ENCODE measurements around the gene ABCA1. TPM values are rescaled to one million over a fixed set of nuclear protein-coding genes. Genes with fewer than 3 reads are reported as not detected.

Gene ABCA1
- total RNA-seq, 4 donors from 2014 or later = 59.2 to 84.1 (median 80.5) TPM

GRCh38 chr9:104767507-104767906 is 160.4 kb downstream of the ABCA1 start:
- peaks cover 0 to 9% (median 0%) of the 10 kb centered on the region in 3 donors for H3K36me3 ChIP-seq
- 95 to 98% methylated on average over 3 of the region's 3 CpGs for WGBS, 2 donors
- DNase-seq (ENCODE audit: low spot score in 2 of 2) = no peak
- no peaks in the 10 kb centered on the region for H3K9me3 ChIP-seq
- H3K4me3 ChIP-seq = no peak overlapping the region
- H3K4me1 ChIP-seq = peaks cover 0 to 6% (median 3%) of the 10 kb centered on the region in 4 donors
- H3K27ac ChIP-seq = no peak overlapping the region
- TF ChIP-seq CTCF (IDR thresholded peaks at IDR 0.05) = no peak
- TF ChIP-seq EP300 (IDR thresholded peaks at IDR 0.05) = no peak
- no peak for TF ChIP-seq POLR2A (IDR thresholded peaks at IDR 0.05)
- H3K27me3 ChIP-seq = no peaks in the 10 kb centered on the region

GRCh38 chr9:104766025-104766424 is 161.9 kb downstream of the ABCA1 start:
- no peak for DNase-seq (ENCODE audit: low spot score in 2 of 2)
- Histone ChIP-seq H3K4me1 (peaks cover 0 to 6% (median 3%) of the 10 kb centered on the region in 4 donors), H3K36me3 (peaks cover 0 to 2% (median 0%) of the 10 kb centered on the region in 3 donors), H3K9me3 (no peaks in the 10 kb centered on the region), H3K27me3 (no peaks in the 10 kb centered on the region), H3K27ac (no peak overlapping the region), H3K4me3 (no peak overlapping the region)
- TF ChIP-seq CTCF (IDR thresholded peaks at IDR 0.05) (no peak), EP300 (IDR thresholded peaks at IDR 0.05) (no peak), POLR2A (IDR thresholded peaks at IDR 0.05) (no peak)
- WGBS, 2 donors = 95% methylated on average over 7 of the region's 7 CpGs

- H3K27me3 ChIP-seq = no peaks in the 10 kb centered on the region
- H3K4me1 ChIP-seq = peaks cover 0 to 6% (median 3%) of the 10 kb centered on the region in 4 donors
- H3K4me3 ChIP-seq = no peak overlapping the region
- no peaks in the 10 kb centered on the region for H3K9me3 ChIP-seq
- no peak for TF ChIP-seq EP300 (IDR thresholded peaks at IDR 0.05)
- TF ChIP-seq CTCF (IDR thresholded peaks at IDR 0.05) = no peak
- TF ChIP-seq POLR2A (IDR thresholded peaks at IDR 0.05) = no peak
- 70 to 78% methylated on average over 5 of the region's 5 CpGs for WGBS, 2 donors
- no peak for DNase-seq (ENCODE audit: low spot score in 2 of 2)
- no peaks in the 10 kb centered on the region for H3K36me3 ChIP-seq
- H3K27ac ChIP-seq = no peak overlapping the region
Measured at GRCh38 chr9:104765138-104765537, 162.8 kb downstream of the ABCA1 start.

GRCh38 chr9:104758974-104759373 is 169.0 kb downstream of the ABCA1 start:
- no peaks in the 10 kb centered on the region for H3K9me3 ChIP-seq
- H3K27ac ChIP-seq = no peak overlapping the region
- WGBS, 2 donors = 63 to 65% methylated on average over 3 of the region's 3 CpGs
- no peak overlapping the region for H3K4me3 ChIP-seq
- no peak for DNase-seq (ENCODE audit: low spot score in 2 of 2)
- H3K27me3 ChIP-seq = no peaks in the 10 kb centered on the region
- no peak for TF ChIP-seq EP300 (IDR thresholded peaks at IDR 0.05)
- no peak for TF ChIP-seq CTCF (IDR thresholded peaks at IDR 0.05)
- TF ChIP-seq POLR2A (IDR thresholded peaks at IDR 0.05) = no peak
- H3K4me1 ChIP-seq = no peaks in the 10 kb centered on the region
- H3K36me3 ChIP-seq = peaks cover 0 to 24% (median 2%) of the 10 kb centered on the region in 3 donors

- no peak overlapping the region for H3K4me3 ChIP-seq
- no peak for DNase-seq (ENCODE audit: low spot score in 2 of 2)
- H3K27me3 ChIP-seq = no peaks in the 10 kb centered on the region
- TF ChIP-seq POLR2A (IDR thresholded peaks at IDR 0.05) (no peak), EP300 (IDR thresholded peaks at IDR 0.05) (no peak), CTCF (IDR thresholded peaks at IDR 0.05) (no peak)
- peaks cover 0 to 22% (median 1%) of the 10 kb centered on the region in 4 donors for H3K4me1 ChIP-seq
- H3K9me3 ChIP-seq = no peaks in the 10 kb centered on the region
- 85 to 89% methylated on average over 3 of the region's 3 CpGs for WGBS, 2 donors
- no peak overlapping the region for H3K27ac ChIP-seq
- H3K36me3 ChIP-seq = peaks cover 0 to 40% (median 0%) of the 10 kb centered on the region in 3 donors
Measured at GRCh38 chr9:104750185-104750767, 177.7 kb downstream of the ABCA1 start.
